NCI-H345 (cell line): ENCODE data around the gene IL18R1.

Source experiments
- DNase-seq: peaks from one replicate; lab custom pipeline; 2025; lab: John Stamatoyannopoulos, UW

The IL18R1 gene

DNA sequence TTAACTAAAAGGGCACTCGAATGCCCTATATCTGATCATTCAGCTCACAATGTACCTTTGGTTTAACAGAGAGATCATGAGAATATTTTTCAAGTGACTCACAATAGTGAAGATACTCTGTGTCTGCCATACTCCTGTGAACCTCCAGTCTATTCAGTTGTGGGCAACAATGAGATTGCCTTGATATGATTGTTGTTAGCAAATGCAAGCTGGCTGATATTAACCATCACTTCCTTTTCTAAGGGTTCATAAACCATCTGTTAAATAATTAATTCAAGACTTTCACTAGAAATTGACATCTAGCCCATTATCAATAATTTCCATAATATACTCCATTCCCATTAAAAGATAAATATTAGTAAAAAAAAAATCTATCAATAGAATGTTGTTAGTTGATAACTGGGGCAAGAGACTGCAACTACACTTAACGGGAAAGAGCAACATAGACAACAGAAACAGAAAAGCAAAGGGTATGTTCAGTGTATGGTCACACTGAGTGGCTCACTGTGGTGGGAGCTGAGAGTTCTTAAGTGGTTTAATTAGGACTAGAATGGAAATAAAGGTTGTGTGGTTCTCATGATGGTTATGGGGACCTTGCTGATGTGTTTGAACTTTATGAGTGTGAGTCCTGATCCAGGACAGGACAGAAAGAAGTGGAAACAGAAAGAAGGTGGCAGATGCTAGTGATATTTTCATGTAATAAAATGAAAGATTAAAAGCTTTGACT lies 79.2 kb downstream of the IL18R1 start:
- no peak for DNase-seq

DNA sequence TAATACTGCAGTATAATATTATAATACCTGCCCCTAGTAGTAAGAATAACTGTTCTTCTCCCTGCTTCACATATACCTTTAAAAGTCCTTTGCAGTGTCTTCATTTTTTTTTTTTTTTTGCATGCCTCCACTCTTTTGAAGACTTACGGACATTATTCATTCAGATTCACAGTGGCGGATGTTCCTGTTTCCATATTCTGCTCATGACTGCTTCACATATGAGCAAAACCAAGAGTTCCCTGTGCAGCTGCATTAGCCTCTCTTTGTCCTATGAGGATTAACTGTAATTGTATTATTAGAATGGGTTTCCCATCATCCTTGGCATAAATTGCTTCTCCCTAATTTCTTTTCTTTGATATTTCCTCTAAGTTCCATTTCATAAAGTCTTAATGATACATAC lies 80.1 kb downstream of the IL18R1 start:
- no peak for DNase-seq

DNA sequence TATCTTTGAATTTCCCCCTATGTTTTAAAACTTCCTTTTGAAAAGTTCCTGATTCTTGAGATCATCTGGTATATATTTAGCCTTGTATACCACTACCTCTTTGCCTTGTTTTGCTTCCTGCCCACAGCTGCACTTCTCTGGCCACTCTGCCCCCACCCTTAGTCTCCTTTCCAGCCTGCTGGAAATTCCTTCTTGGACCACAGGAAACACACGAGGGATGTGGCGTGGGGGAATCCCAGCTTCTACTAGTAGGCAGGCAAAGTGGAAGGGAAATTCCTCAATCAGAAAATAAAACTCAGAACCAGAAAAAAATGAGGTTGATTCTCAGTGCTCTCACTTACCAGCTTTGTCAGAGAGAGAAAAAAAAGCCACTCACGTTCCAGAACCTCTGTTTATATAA lies 80.7 kb downstream of the IL18R1 start:
- no peak for DNase-seq

- no peak for DNase-seq
Observed at GRCh38 chr2:102437122-102437521, 81.5 kb downstream of the IL18R1 start.

- DNase-seq: no peak
Observed at GRCh38 chr2:102438111-102438510, 82.5 kb downstream of the IL18R1 start.

GRCh38 chr2:102438578-102438977 lies 83.0 kb downstream of the IL18R1 start:
- DNase-seq: no peak

GRCh38 chr2:102439065-102439695 lies 83.6 kb downstream of the IL18R1 start:
- no peak for DNase-seq

- no peak for DNase-seq
Observed at GRCh38 chr2:102442967-102443828, 87.6 kb downstream of the IL18R1 start.

GRCh38 chr2:102444233-102444632 lies 88.6 kb downstream of the IL18R1 start:
- DNase-seq: no peak

DNA sequence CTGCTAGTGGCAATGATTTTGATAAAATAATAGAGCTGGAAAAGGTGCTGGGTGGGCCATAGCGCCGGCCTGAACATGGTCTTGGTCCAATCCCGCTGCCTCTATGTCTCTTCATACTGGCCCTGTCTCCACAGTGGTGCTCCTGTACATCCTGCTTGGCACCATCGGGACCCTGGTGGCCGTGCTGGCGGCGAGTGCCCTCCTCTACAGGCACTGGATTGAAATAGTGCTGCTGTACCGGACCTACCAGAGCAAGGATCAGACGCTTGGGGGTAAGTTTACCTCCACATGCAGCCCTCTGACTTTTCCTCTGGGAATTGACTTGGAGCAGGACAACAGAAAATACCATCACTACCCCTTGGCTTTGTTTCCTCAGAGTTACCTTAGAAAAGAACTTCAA lies 91.3 kb downstream of the IL18R1 start:
- DNase-seq: no peak
